Endothelial cell of umbilical vein (primary cell): ENCODE data around the gene ALG6.

Experiments used
- CTCF ChIP-seq, 2 donors: IDR thresholded peaks; 1 replicate in 1 of 2; 2 replicates in 1 of 2; pipeline ENCODE4 v1.5.1; 2011; ENCODE audit warnings: low read length in 2 of 2, mild to moderate bottlenecking in 2 of 2, moderate library complexity in 2 of 2, control low read depth in 1 of 2, inconsistent platforms in 1 of 2, low read depth in 1 of 2; ENCODE audit not compliant: insufficient read depth in 1 of 2; ENCODE audit errors: extremely low read depth in 1 of 2
- EZH2 ChIP-seq: IDR thresholded peaks from 2 replicates; pipeline ENCODE4 v1.6.1; 2012; ENCODE audit warnings: borderline replicate concordance, low read depth, mild to moderate bottlenecking, moderate library complexity, low read length, inconsistent platforms; ENCODE audit not compliant: severe bottlenecking
- GATA2 ChIP-seq: IDR thresholded peaks from 2 replicates; pipeline ENCODE4 v1.7.0; 2011; ENCODE audit warnings: low read depth, mild to moderate bottlenecking, moderate library complexity, mixed read lengths, low read length; ENCODE audit not compliant: insufficient read length, insufficient read depth
- JUN ChIP-seq: IDR thresholded peaks from 2 replicates; pipeline ENCODE4 v1.6.1; 2011; ENCODE audit warnings: borderline replicate concordance, low read depth; ENCODE audit not compliant: insufficient read length, insufficient read depth
- MYC ChIP-seq: IDR thresholded peaks from one replicate; pipeline ENCODE4 v1.6.1; 2011; ENCODE audit warnings: mild to moderate bottlenecking, low read depth, low read length
- POLR2A ChIP-seq: IDR thresholded peaks from 2 replicates; pipeline ENCODE4 v1.6.1; 2012; ENCODE audit warnings: low read depth, mild to moderate bottlenecking, control low read depth, low read length
- POLR2AphosphoS5 ChIP-seq: IDR thresholded peaks from 2 replicates; pipeline ENCODE4 v1.6.1; 2012; ENCODE audit warnings: low read depth, mild to moderate bottlenecking, control low read depth, low read length, moderate library complexity; ENCODE audit not compliant: insufficient read depth

GRCh38 chr1:63480057-63480456 is 112.6 kb downstream of the ALG6 start:
- TF ChIP-seq CTCF (IDR thresholded peaks at IDR 0.05; ENCODE audit: extremely low read depth in 1 of 2, insufficient read depth in 1 of 2, low read depth in 1 of 2, low read length in 2 of 2) (no peak), EZH2 (no peak), JUN (no peak), POLR2A (no peak), POLR2AphosphoS5 (no peak), GATA2 (no peak), MYC (no peak)
